Endometrial microvascular endothelial cells (primary cell): ENCODE measurements around the gene ATP6V1C2. TPM values are rescaled to one million over a fixed set of nuclear protein-coding genes. Genes with fewer than 3 reads are reported as not detected.

Experiments
- in situ Hi-C: cut with HindIII; loops from 2 replicates; pipeline ENCODE4 v1.10.0; 2017; ENCODE audit warnings: low sequenced_read_pairs, low pct_unique_long_range_greater_than_20kb; ENCODE audit errors: inconsistent ontology term
- total RNA-seq: library from RNA; depleted of rRNA; stranded (reverse); fragments of >200 nt; gene quantifications from one replicate; pipeline ENCODE4 v1.2.3, GENCODE V29; 2015; ENCODE audit errors: inconsistent ontology term

ATP6V1C2 gene
- total RNA-seq, 1 donor from 2014 or later: not detected

DNA sequence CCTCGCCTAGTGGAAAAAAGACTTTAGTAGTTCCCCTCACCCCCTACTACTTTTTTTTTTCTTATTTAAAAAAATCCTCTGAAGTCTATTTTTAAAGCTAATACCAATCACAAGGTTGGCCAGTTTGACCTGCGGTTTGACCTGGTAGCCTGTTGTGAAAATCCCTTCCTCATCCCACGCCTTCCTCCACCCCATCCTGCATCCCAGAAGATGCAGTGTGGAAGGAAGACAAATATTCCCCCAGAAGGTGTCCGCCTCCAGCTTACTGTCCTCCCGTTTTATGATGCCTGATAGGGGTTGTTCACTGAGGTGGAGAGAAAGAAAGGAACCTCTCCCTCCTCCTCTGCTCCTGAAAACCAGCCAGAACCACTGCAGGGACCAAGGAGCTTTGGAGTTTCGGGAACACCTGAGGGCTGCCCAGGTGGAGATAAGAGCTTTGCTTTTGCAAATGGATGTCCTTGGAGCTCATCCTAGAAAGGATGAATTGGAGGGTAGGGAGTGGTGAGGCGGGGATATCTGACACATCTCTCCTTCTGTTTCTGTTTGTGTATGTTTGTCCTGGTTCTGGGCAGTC is 909 bp downstream of the ATP6V1C2 start:
- in situ Hi-C loops: no loop called here

- in situ Hi-C loops: no loop called here
Observed at GRCh38 chr2:10732924-10733565, 11.6 kb downstream of the ATP6V1C2 start.

DNA sequence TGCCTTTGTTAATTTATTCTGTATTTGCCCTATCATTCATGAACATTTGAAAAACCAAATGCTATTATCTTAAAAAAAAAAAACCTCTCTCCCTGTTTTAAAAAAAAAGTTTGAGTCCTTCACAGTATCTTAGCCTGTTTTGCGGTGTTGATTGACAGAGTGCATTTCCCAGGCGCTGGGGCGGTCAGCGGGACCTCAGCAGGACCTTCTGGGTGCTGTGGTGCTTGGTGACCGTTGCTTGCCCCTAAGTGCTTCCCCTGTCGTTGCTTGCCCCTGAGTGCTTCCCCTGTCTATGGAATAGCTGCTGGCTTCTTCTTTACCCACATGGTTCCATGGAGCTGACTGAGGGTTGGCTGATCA is 12.1 kb downstream of the ATP6V1C2 start:
- in situ Hi-C loops: no loop called here

- in situ Hi-C loops: no loop called here
Observed at GRCh38 chr2:10733980-10734379, 12.6 kb downstream of the ATP6V1C2 start.

GRCh38 chr2:10738192-10738591 is 16.8 kb downstream of the ATP6V1C2 start:
- in situ Hi-C loops: no loop called here

DNA sequence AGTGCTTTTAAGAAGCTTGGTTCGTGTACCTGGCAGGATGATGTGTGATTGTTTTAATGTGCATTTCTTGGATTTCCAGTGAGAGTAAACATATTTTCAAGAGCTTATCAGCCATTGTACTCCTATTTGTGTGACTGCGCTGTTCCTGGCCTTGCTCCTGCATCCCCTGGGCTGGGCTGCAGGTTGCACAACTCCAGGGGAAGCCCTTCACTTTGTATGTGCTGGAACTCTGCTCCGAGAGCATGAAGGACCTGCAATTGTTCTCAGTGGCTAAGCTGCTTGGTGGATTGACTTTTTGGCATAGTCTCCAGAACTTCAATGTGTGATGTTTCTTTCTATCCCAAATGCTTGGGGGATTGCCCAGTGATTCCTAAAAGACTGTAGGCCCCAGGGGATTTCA is 18.8 kb downstream of the ATP6V1C2 start:
- in situ Hi-C loops: no loop called here

DNA sequence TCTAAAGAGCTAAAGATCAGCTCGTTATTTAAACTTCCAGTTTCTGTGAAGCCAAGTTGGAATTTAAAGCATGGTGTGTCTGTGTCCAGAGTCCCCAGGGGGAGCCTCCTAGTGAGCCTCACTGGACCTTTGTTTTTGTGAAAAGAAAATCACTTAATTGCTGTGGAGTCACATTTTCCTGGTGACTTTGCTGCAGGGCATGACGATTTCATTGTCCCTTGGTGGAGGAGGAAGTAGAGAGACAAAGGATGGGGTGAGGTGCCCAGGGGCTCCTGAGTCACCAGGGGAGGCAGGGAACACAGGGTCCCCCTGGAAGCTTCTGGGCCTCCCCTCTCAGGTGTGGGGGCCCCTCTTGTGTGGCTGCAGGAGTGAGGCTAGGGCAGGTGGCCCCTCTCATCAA is 19.7 kb downstream of the ATP6V1C2 start:
- in situ Hi-C loops: no loop called here

DNA sequence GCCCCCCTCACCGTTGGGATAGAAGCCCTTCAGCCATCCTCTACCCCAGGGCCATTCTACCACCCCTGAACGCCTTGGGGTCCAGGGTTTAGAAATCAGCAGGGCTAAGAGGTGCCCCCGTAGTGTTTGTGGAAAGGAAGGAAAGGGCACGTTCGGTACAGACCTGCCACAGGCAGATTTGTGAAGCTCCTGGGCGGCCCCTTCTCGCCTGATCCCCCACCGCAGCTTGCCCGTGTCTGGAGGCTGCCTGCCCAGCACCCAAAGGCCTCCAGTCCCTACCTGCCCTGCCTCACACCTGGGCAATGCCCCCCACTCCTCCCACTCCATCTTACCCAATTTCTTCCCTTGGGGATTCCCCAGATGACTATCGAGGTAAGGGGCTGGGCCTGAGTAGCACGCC is 21.2 kb downstream of the ATP6V1C2 start:
- in situ Hi-C loops: no loop called here

- in situ Hi-C loops: no loop called here
Observed at GRCh38 chr2:10750610-10751009, 29.2 kb downstream of the ATP6V1C2 start.

DNA sequence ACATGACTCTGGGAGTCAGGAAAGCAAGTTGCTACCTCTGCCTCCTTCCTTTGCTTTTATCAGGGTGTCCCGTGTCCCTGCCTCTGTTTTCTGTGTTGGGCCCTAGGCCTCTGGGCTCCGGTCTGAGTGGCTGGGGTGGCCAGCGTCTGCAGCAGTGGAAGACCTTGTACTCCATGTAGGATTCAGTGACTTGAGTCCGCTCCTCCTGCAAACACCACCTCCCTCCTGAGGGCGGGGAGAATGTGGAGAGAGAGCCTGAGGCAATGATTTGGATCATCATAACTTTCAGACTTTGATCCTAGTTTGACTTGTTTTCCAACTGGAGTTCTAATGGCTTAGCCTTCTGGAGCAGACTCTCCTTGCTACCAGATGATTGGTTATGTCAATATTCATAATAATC is 30.8 kb downstream of the ATP6V1C2 start:
- in situ Hi-C loops: no loop called here

GRCh38 chr2:10753156-10753555 is 31.7 kb downstream of the ATP6V1C2 start:
- in situ Hi-C loops: no loop called here

DNA sequence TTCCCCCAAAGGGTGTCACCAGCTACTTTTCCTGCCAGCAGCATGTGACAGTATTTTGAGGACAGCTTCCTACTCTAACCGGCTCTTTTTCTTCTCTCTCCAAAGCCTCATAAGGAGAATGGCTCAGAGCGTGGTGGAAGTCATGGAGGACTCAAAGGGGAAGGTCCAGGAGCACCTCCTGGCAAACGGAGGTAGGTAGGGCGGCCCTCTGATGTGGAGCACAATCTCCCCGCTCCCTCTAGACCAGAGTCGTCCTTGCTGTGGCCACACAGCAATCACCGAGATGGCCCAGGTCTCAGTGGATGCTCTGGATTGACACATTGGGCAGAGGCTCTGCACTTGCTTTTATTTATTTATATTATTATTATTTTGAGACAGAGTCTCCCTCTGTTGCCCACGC is 32.4 kb downstream of the ATP6V1C2 start:
- in situ Hi-C loops: no loop called here

- in situ Hi-C loops: no loop called here
Observed at GRCh38 chr2:10755621-10756020, 34.2 kb downstream of the ATP6V1C2 start.

- in situ Hi-C loops: no loop called here
Observed at GRCh38 chr2:10757814-10758286, 36.4 kb downstream of the ATP6V1C2 start.

- in situ Hi-C loops: no loop called here
Observed at GRCh38 chr2:10759151-10759714, 37.8 kb downstream of the ATP6V1C2 start.

DNA sequence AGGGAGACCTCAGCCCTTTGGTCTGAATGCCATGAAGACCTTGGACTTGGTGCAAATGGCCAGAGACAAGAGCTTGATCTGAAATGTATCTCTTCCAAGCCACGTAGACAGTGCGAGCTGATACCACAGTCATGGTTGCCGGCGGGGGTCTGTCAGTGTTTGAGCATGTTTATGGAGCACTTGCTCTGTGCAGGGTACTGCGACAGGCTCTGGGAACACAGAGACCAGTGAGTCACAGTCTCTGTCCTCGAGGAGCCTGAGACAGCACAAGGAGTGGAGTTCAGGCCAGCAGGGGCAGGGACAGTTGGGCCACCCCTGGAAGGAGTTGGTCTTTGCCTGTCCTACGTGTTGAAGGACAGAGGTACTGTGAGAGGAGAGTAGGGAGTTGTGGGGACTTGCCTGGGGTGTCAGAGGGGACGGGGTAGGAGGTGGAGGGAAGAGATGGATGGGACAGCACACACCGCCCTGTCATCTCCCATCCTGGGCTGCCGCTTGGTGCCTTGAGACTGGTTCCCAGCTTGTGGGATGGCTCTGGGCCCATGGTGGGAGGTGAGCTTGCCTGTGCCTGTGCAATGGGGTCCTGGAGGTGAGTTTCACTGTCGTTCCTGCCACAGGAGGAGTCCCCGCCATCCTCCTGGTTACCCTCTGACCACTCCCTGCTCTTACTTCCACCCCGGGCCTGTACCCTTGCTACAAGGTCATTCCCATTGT is 39.5 kb downstream of the ATP6V1C2 start:
- in situ Hi-C loops: no loop called here

DNA sequence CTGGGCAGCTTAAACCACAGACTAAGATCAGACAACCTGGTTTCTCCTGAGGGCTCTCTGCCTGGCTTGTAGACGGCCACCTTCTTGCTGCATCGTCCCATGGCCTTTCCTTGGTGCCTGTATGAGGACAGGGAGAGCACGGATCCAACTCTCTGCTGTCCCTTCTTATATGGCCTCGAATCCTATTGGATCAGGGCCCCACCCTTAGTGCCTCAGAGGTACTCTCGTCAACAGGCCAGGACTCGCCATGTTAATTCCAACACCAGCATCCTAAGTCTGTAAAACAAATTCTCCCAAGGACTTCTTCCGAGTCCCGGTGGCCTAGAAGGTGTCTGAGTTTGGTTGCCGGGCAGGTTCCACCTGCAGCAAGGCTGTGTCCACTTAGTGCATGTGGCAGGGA is 40.2 kb downstream of the ATP6V1C2 start:
- in situ Hi-C loops: no loop called here

- in situ Hi-C loops: no loop called here
Observed at GRCh38 chr2:10762651-10763460, 41.4 kb downstream of the ATP6V1C2 start.

- in situ Hi-C loops: no loop called here
Observed at GRCh38 chr2:10763461-10763800, 42.0 kb downstream of the ATP6V1C2 start.
